Stimulated activated CD8-positive, alpha-beta memory T cell treated with anti-CD3 and anti-CD28 coated beads, Interleukin-7, amount 100 ng/mL, for 4 hours (primary cell): ENCODE measurements around the gene GPATCH4.

Experiments
- DNase-seq, 2 donors: peaks; one replicate each; pipeline ENCODE4 v3.0.0-alpha.2; 2020; ENCODE audit warnings: low read depth in 2 of 2

Gene GPATCH4

GRCh38 chr1:156549390-156549789 lies 51.9 kb downstream of the GPATCH4 start:
- DNase-seq = no peak

DNA sequence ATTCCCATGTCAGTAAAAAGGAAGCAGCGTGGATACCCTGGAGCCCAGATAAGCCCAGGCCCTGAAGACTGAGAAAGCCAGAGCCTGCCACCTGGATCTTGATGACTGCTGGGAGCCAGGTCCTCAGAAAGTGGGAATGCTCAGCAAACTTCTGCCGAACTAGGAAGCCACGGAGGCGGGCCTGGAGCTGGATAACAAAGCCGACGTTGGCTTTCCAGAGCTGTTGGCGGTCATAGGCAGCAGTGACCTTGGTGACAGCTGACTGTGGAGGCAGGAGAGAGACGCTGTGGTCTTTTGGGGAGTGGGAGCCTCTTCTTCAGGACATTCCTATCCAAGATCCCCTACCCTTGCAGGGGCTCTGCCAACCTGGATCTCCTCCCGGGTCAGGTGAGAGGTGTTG lies 53.3 kb downstream of the GPATCH4 start:
- DNase-seq = no peak

DNA sequence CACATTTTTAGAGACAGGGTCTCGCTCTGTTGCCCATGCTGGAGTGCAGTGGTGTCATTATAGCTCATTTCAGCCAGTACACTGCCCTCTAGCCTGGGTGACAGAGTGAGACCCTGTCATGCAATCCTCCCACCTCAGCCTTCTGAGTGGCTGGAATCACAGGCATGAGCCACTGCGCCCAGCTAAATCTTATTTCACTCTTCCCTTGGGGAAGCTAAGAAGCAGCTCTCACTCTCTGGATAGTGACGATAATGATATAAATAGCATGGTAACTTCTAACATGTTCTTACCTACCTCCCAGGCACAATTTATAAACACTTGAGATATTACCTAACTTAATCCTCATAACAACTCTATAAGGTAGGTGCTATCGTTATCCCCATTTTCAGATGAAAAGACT lies 53.8 kb downstream of the GPATCH4 start:
- DNase-seq = no peak

DNA sequence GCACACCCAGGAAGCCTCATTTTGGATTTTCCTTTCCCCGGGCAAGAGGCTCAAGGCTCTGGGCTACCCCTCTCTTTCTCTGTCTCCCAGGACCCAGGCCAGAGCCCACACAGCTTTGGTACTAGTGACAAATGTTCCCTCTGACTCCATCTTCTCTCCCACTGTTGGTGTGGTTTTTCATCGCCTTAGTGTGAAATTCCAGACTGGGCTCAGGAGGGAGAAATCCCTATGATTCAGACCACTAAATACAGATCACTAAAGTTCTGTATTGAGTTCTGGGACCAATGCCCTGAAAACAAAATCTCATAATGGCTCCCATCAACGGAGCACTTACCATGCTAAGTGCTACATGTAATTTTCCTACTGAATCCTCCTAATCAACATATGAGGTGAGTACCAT lies 55.0 kb downstream of the GPATCH4 start:
- DNase-seq = no peak

DNA sequence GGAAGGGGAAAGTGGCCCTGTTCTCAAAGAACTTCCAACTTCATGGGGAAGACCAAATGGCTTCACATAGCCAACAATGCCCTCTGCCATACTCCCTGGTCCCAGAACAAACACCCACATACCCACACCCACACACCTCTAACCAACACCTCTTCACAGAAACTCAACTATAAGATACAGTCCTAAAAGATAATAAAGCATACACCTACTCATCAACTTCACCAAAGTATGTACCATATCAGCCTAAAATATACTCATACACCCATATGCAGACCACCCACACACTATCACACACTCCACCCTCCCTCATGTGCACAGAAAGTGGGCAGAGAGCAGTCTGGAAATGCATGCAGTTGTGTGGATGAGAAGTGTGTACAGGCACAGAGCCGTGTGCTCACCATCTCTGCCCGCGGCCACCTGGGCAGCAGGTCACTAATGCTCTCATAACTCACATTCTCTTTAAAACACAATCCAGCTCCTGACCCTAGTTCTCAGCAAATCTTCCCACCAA lies 56.6 kb downstream of the GPATCH4 start:
- no peak for DNase-seq
